Stimulated activated CD4-positive, alpha-beta T cell treated with anti-CD3 and anti-CD28 coated beads, TNF-alpha, amount 100 ng/mL, for 48 hours (primary cell): ENCODE data around the gene DLK2.
"Not testable (repeated sequence)": the region's sequence is repeated elsewhere in the genome, so short reads cannot be mapped to it uniquely, and the experiment has no call there.

Source experiments
- DNase-seq, 3 donors: peaks; one replicate each; pipeline ENCODE4 v3.0.0-alpha.2; 2020; ENCODE audit warnings: low read depth in 3 of 3

Gene DLK2, protein sequence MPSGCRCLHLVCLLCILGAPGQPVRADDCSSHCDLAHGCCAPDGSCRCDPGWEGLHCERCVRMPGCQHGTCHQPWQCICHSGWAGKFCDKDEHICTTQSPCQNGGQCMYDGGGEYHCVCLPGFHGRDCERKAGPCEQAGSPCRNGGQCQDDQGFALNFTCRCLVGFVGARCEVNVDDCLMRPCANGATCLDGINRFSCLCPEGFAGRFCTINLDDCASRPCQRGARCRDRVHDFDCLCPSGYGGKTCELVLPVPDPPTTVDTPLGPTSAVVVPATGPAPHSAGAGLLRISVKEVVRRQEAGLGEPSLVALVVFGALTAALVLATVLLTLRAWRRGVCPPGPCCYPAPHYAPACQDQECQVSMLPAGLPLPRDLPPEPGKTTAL

DNA sequence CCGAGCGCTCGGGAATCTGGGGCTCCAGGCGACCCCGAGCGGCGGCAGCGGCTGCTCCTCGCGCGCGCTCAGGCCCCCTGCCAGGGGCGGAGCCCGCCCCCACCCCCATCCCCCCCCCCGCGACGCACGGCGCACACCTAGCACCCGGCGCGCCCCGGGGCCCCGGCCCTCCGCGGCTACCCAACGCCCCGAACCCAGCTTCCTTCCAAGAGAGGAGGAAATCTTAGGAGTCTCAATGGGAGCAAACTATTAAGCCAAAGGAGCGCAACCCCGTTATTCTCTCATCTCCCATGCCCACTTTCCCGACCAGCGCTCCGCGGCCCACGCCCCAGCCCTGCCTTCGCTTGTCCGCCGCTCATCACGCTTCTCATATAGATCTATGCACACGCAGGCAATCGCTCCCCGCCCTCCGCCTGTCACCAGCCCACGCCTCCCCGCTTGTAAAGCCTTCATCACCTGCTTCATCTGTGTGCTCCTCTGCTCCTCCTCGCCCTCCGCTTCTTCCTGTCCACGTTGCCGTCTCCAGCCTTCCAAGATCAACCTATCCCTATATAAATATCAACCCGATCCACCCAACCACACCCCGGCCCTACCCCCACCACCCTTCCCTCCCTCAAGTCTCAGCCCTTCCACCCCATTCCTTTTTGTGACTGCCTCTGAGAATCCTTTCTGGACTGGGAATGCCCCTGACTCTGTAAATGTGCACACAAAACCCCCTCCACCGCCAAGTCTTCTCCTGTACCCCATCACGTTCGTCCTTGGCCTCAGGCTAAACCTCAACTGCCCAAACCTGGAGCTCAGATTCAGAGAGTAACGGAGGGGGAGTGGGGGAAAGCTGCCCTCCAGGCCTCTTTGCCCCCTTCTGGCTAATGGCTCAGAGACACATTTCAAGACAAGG lies at the start of gene DLK2:
Gene DLK2 (minus strand): TSS at position 18 of the 898 bp plus-strand sequence. CDS start 723 bp downstream, outside the sequence.
- DNase-seq: peak in 2 of 3 donors; percentile 21 to 56

DNA sequence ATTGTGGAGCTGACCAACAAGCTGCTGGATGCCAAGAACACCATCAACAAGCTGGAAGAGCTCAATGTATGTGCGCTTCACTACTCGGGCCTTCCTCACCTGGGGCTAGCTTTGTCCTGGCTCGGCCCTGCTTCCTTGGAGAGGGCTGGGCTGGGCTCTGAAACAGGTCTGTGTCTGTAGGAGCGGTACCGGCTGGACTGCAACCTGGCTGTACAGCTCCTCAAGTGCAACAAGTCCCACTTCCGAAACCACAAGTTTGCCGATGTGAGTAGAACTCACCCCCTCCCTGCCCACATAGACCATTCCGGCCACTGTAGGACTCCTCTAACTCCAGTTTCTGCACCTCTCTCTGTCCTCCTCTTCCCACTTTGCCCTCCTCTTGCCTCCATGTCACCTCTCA lies 48.1 kb upstream of the DLK2 start:
- no peak for DNase-seq

DNA sequence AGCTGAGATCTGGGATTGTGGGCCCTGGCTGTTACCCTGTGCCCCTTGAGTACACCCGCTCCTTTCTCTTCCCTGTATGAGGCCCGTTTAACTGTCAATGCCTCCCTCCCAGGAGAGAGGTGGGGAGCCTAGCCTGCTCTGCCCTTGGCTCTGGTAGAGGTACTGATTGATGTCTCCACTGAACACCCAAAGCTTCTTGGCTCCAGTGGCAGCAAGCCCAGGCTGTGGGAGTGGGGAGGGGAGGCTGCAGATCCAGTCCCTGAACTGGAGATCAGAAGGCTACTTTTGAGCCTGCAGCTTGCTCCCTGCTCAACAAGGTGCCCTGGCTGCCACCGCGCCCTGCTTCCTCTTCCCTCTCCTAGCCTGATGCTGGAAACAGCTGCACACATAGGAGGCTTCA lies 47.3 kb upstream of the DLK2 start:
- DNase-seq: no peak

DNA sequence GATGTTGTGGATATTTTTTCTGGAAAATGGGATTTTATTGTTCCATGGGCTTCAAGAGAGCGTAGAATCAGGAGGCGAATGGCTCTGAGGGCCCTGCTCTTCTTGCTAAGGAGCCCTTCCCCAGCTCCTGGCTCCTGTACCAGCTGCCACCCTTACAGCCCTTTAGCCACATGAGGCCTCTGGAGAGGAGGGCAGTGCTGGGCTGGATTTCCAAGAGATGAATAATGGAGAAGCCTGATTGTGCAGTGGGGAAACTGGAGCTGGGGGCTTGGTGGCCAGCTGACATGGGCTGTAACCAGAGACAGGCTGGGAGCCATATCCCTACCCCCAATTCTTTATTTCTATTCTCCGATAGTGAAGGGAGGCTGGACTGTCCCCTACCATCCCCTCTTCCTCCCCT lies 45.6 kb upstream of the DLK2 start:
- DNase-seq: no peak

DNA sequence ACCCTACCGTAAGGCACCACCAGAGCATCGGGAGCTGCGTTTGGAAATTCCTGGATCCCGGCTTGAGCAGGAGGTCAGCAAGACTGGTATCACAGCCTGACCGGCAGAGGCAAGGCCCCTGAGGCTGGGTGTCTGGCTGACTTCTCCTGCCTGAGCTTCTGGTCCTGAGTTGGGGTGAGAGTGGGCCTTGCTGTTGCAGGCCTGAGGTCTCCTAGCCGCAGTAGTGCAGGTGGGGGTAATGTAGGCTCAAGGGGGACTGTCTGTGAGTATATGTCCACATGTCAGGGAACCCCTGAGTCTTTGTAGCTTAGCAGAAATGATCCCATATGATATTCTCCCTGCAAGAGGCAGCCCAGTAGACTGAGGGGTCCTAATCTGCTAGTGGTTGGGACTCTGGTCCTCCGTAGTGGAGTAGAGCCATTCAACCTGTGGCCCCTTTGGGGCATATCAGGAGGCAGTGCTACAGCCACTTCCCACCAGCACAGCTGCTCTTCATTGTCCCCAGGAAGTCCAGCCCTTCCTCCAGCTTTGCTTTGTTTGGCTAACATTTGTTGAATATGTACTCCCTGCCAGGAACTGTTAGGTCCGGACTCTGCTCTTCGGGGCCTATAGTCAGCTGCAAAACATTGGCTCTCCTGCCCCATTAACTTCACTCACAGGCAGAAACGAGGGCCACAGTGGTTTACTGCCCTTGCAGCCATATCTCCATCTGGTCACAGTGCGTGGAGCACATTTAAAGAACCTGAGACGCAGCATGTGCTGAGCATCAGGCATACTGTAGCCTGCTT lies 43.9 kb upstream of the DLK2 start:
- no peak for DNase-seq

DNA sequence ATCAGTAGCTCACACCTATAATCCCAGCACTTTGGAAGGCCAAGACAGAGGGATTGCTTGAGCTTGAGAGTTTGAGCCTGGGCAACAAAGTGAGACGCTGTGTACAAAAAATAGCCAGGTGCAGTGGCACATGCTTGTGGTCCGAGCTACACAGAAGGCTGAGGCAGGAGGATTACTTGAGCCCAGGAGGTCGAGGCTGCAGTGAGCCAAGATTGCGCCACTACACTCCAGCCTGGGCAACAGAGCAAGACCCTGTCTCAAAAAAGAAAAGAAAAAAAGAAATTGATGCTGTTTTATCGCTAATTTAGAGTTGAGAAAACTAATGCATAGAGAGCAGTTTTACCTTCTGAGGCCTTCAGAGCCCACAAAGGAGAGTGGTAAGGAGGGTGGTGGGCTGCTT lies 42.9 kb upstream of the DLK2 start:
- DNase-seq: not testable (repeated sequence)

DNA sequence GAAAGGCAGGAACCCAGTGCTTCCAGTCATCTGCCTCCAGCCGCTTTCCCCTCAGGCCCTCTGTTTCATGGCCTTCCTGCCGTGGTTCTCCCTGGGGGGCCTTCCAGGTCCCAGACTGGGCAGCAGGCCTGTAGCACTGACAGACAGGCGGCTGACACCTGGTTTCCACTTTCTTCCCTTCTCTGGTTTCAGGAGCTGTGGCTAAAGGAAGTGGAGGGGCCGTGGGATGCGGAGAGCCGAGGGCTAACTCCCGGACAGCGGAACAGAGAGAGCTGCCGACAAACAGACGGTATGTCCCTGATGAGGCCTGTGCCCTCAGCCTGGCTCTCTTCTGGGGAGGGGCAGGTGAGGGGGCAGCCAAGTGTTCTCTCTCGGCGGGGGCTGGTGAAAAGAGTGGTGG lies 42.3 kb upstream of the DLK2 start:
- no peak for DNase-seq

DNA sequence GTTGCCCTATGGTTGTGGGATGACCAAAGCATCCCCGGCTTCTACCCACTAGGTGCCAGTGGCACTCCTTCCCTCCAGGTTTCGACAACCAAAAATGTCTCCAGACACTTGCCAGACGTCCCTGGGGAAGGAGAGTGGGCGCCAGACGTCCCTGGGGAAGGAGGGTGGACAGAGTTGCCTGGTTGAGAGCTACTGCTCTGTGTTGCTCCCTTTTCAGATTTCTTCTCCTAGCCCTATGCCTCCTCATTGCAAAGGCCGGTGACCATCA lies 41.7 kb upstream of the DLK2 start:
- DNase-seq: no peak

DNA sequence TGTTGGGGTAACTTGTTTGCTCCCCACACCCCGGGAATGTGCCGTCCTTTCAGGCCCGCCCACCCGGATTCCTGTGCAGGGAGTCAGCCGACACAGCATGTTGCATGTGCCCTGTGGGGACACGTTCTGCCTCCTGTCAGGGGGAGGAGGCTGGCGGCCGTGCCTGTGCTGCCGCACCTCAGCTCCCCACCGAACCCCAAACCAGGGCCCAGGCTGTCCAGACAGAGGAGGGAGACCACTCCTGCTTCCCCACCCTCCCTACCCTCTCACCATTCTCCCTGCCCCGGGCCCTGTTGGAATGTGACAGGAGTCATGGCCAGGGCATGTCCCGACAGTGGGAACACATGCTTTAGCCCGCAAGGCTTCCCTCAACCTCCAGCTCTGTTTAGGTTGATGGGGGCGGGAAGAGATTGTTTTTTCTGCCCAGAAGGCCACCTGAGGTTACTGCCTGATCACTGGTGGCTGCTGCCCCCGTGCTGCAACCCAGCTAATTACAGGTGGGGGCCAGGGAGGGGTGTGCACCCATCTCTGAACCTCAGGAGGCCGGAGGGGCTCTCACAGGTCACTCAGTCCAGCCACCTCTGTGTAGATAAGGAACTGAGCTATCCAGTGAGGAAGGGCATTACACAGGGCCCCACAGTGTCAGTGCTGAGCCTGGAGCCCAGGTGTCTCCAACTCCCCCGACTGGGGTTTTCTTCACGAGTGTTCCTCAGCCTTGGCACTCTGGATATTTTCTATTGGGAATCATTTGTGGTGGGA lies 41.2 kb upstream of the DLK2 start:
- DNase-seq: no peak

DNA sequence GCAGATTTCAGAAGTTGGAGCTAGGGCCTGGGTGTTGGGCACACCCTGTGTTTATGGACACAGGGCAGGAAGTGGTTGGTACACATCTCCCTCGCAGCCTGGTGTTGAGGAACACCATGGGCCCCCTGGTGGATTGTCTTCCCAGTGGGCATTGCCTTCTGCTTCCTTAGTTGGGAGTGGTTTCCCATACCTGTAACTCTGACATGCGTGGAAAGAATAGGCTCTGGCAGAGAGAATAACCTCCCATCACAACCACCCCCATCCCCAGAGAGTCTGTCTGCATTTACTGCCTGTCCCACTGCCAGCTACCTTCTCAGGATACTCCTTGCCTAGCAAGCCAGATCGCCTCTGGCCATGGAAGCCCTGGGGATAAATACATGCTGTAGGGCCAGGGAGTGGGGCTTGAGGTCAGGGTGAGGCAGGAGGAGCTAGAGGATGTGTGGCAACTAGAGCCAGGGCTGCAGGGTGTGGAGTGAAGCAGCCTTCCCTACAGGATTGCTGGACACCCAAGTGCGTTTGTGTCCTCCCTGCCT lies 40.1 kb upstream of the DLK2 start:
- DNase-seq: no peak

DNA sequence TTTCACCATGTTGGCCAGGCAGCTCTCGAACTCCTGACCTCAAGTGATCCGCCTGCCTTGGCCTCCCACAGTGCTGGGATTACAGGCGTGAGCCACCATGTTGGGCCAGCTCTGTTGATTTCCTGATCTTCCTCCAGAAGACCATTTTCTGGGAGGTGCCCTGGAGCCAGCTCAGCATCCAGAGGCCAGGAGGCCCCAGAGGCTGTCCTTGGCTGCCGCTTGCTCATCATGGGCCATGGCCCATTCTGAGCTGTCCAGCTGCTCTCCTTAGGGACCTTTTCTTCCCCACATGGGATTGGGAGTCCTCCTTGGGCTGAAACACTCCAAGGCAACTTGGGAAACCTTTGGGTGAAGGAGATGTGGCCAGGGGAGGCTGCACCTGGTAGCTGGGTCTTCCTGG lies 39.4 kb upstream of the DLK2 start:
- DNase-seq: no peak

DNA sequence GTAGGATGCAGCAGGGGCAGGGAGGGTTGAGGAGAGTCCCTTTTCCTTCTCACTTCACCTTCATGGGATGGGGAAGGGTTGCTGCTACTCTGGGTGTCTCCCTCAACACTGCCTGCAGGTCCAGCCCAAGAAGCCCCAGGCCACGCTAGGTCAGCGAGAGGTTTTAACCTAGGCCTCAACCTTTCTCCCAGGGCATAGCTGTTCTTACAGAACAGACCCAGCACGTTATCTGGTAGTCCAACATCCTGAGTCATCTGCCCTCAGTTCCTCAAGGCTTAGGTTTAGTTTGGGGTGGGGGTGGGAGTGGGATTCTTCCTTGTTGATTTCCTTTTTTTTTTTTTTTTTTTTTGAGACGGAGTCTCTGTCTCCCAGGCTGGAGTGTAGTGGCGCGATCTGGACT lies 39.0 kb upstream of the DLK2 start:
- DNase-seq: no peak

DNA sequence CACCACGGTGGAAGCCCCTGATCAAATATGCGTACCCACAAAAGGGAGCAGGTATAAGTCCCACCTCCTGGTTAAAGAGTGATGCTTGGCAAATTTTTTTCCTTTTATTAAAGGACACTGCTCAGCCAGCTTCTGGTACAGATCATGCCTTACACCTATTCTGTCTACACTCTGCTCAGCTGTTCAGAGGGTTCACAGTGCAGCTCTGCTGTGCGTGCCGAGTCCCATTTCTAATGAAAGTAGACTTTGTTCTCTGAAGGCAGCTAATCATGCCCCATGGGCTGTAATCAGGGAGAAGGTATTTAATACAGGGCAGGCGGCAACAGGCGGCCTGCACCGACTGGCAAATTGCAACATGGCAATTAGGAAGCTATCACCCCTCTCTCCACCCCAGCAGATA lies 38.5 kb upstream of the DLK2 start:
- no peak for DNase-seq

DNA sequence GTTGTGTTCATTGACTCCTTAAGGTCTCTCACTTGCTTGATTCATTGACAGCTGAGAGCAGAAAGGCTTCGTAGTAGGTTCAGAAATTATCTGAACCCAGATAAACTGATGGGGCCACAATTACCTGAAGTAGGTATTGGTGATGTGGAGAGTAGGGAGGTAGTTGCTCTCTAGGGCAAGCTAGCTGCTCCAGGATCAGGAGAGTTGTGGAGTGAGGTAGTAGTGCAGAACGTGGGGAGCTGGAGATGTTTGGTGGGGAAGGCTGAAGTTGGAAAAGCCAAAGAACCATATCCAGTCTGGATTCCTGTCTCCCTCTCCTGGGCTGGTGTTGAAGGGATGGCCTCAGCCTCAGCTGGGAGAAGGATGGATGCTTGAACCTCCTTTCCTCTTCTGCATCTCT lies 37.9 kb upstream of the DLK2 start:
- no peak for DNase-seq

DNA sequence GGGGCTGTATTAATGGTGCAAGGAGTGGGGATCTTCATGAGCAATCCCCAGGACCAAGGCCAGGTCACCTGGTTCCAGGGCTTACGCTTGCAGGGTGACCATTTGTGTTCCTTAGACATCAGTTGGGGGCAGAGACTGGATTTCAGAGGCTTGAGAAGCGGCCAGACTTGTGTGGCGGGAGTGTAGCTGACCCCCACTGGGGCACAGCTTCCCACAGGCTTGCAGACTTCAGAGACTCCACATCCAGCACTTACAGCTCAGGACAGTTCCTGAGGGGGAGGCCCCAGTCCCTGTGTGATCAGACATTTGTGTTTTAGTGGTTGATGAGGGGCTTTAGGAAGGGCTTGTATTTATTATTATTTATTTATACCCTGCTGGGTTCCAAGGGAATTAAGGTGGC lies 37.3 kb upstream of the DLK2 start:
- no peak for DNase-seq

DNA sequence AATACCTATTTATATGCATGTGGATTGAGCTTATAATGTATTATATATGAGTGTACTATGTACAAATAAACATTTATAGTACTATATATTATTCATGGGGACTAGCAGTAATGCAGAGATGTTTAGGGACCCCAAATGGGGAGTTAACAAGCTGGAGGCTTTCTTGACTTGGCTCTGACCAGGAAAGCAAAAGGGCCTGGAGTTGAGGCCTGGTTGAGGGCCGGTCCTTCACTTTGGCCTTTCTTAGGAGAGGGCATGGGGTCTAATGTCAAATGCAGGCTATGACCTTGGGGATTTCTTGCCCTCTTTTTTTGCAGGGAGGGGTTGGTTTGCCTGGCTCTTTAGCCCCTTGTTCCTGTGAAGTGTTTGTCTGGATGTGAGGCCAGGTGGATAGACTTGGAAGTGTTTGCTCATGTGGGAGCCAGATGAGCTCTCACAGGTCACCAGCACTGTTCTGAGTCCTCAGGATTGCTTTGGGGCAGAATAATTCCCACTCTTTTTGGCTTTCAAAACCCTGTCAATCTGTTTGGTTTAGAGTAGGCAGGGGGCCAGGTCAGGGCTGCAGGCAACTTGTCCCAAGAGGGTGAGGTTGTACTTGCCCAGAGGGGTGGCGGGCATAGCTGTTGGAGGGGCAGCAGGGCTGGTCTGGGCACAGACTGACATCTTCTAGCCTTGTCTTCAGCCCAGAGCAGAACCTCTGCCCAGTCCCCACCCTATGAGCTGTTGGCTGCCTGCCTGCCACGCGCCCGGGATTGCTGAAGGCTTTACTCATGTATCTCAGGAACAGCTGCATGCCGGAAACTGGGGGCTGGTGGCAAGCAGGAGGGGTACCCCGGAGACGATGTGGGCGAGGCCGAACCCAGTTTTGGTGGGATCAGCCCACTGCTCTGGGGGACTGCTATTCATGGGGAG lies 36.7 kb upstream of the DLK2 start:
- DNase-seq: no peak

DNA sequence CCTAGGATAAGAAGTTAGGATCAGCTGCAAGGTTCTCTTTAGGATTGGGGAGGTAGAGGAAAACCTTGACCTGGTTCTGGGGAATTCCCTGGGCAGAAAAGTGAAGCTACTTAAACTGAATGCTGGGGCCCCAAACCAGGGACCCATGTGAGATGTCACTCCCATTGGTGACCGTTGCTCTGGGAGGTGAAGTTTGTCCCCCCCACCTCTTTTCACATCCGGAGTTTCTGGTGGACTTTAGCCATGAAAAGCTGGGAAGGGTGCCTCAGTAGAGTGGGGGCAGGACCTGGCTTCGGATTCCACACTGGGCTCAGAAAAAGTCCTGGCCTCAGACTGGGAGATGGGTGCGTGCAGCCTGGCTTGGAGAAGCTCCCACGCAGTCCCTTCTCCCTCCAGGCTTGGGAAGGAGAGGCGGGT lies 35.2 kb upstream of the DLK2 start:
- no peak for DNase-seq

DNA sequence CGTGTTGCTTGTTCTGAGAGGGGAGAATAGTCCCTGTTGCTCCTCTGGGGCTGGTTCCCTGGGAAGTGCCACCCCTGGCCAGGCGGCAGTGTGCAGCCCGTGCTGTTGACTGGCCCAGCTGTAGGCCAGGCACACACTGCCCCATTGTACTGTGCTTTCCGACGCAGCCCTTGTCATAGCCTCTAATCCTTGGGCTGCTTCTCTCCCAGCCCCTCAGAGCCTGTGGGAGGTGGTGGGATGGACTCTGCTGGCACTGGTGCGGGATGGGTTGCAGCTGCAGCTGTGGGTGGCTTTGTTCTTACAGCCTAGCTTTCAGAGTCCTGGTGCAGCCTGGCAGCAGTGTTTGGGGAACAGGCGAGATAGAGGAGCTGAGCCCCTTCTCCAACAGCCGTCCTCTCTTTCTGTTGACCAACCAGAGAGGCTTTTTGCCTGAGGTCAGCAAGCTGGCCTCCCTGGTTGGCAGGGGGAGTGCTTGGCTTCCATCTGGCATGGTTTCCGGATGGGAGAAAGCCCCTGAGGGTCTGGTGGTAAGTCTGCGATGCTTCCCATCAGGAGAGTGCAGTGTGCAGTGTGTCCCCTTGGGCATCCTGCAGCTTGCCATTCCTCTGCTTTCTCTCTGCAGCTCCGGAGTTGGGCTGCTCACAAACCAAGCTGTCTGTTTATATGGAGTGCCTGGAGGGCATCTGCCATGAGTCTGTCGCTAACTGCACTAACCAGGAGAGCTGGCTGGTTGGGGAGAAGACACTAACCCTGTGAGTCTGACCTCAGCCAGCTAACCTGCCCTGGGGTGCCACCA lies 34.1 kb upstream of the DLK2 start:
- no peak for DNase-seq

DNA sequence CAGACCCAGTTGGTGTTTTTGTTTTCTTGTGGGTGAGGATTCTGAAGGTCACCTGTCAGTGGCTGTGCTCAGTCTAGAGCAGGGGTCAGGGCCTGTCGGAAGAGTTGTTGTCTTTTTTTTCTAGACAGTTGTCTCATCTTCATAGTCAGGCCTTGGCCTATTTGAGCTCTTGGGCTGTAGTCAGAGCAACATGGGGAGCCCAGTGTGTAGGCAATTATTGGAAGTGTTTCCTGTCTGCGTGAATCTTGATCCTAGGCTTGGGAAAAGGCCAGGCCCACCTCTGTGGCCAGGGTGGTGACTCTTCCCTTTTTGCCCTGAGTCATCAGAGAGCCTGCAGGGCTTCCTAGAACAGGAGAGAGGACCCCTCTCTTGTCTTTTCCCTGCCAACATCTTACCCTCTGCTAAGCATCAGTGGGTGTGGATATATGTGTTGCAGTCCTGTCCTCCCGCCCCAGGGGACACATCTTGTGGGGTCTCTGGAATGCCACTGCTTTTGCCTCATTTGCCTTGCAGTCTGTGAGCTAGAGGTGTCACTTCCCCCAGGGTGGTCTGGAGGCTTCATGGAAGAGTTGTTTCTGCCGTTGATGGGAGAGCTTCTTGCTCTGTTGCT lies 33.4 kb upstream of the DLK2 start:
- no peak for DNase-seq
